Measurements from ENCODE around the gene SLC30A4.

Gene SLC30A4

GRCh38 chr15:45456212-45457106, 66.1 kb downstream of the SLC30A4 start:
- DNase-seq (ENCODE audit: insufficient read length, low spot score) (no peak), FAIRE-seq (no peak)

- peak; percentile 86 for FAIRE-seq
These were observed 67.7 kb downstream of the SLC30A4 start for GRCh38 chr15:45454814-45455213.

GRCh38 chr15:45451265-45451664, 71.3 kb downstream of the SLC30A4 start:
- FAIRE-seq (no peak), DNase-seq (ENCODE audit: insufficient read length, low spot score) (no peak)

More at GRCh38 chr15:45454814-45455213, 67.7 kb downstream of the SLC30A4 start:
- DNase-seq (ENCODE audit: insufficient read length, low spot score): peak; percentile 60

GRCh38 chr15:45449916-45450867, 72.4 kb downstream of the SLC30A4 start:
- FAIRE-seq: no peak
- DNase-seq (ENCODE audit: insufficient read length, low spot score): no peak

- DNase-seq (ENCODE audit: insufficient read length, low spot score) (no peak), FAIRE-seq (no peak)
These were observed 73.2 kb downstream of the SLC30A4 start for GRCh38 chr15:45449395-45449794.

- DNase-seq (ENCODE audit: insufficient read length, low spot score) (no peak), FAIRE-seq (no peak)
These were observed 74.3 kb downstream of the SLC30A4 start for GRCh38 chr15:45448066-45448915.

- no peak for DNase-seq (ENCODE audit: insufficient read length, low spot score)
- FAIRE-seq: no peak
These were observed 78.9 kb downstream of the SLC30A4 start for GRCh38 chr15:45443645-45444044.

GRCh38 chr15:45442507-45443135, 79.9 kb downstream of the SLC30A4 start:
- DNase-seq (ENCODE audit: insufficient read length, low spot score) (no peak), FAIRE-seq (no peak)

- FAIRE-seq: no peak
- DNase-seq (ENCODE audit: insufficient read length, low spot score): no peak
These were observed 80.9 kb downstream of the SLC30A4 start for GRCh38 chr15:45441686-45442085.

- DNase-seq (ENCODE audit: insufficient read length, low spot score): no peak
- no peak for FAIRE-seq
These were observed 81.5 kb downstream of the SLC30A4 start for GRCh38 chr15:45441036-45441435.

- DNase-seq (ENCODE audit: insufficient read length, low spot score) (no peak), FAIRE-seq (no peak)
These were observed 82.9 kb downstream of the SLC30A4 start for GRCh38 chr15:45439521-45440260.

GRCh38 chr15:45435124-45435903, 87.2 kb downstream of the SLC30A4 start:
- DNase-seq (ENCODE audit: insufficient read length, low spot score): no peak
- FAIRE-seq: no peak

- FAIRE-seq: no peak
- DNase-seq (ENCODE audit: insufficient read length, low spot score): no peak
These were observed 88.4 kb downstream of the SLC30A4 start for GRCh38 chr15:45434078-45434567.

- FAIRE-seq (no peak), DNase-seq (ENCODE audit: insufficient read length, low spot score) (no peak)
These were observed 91.0 kb downstream of the SLC30A4 start for GRCh38 chr15:45431511-45431910.

- DNase-seq (ENCODE audit: insufficient read length, low spot score) (peak; percentile 80), FAIRE-seq (peak; percentile 77)
These were observed 92.4 kb downstream of the SLC30A4 start for GRCh38 chr15:45429941-45430792.

Data from GM19239 (cell line).